Measurements from ENCODE around the gene TLR6.

TLR6 gene

DNA sequence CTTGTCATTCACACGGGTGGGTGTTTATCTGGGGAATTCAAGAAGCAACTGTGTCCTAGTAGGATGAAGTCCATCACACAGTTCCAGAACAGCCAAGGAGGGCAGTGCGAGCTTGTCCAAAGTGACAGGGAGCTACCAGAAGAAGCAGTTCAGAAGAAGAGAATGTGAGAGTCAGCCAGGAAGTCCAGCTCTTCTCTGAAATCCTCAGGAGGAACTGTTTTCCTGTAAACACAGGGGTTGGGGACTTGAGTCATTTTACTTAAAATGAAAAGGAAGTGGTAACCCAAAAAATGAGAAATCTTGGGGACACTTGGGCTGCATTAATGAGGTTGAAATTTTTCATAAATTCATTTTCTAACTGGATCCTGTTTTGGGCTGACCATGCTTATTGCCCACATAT lies 65.6 kb downstream of the TLR6 start:
- DNase-seq (ENCODE audit: low read depth): no peak
- H3K4me3 ChIP-seq (ENCODE audit: low read depth, low read length): no peak overlapping the region
- TF ChIP-seq, protein P1, sequence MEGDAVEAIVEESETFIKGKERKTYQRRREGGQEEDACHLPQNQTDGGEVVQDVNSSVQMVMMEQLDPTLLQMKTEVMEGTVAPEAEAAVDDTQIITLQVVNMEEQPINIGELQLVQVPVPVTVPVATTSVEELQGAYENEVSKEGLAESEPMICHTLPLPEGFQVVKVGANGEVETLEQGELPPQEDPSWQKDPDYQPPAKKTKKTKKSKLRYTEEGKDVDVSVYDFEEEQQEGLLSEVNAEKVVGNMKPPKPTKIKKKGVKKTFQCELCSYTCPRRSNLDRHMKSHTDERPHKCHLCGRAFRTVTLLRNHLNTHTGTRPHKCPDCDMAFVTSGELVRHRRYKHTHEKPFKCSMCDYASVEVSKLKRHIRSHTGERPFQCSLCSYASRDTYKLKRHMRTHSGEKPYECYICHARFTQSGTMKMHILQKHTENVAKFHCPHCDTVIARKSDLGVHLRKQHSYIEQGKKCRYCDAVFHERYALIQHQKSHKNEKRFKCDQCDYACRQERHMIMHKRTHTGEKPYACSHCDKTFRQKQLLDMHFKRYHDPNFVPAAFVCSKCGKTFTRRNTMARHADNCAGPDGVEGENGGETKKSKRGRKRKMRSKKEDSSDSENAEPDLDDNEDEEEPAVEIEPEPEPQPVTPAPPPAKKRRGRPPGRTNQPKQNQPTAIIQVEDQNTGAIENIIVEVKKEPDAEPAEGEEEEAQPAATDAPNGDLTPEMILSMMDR (IDR thresholded peaks at IDR 0.05; ENCODE audit: control insufficient read depth, extremely low read depth, insufficient read depth): no peak

DNA sequence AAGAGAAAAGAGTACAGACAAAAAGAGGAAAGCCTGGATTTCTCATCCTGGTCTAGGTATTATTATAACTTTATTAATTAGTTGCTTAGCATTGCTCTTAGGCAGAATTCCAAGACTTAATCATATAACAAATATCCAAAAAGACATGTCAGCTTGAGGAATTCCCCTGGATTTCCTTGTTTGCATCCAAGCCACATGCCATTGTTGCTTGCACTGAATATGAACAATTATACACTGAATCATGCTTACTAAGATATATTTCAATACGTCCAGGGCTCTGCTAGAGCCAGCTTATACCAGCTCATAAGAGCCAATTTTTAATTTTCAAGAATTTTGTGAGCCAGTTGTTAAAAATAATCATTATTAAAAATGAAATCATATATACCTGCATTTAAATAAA lies 68.3 kb downstream of the TLR6 start:
- TF ChIP-seq, protein P1 (IDR thresholded peaks at IDR 0.05; ENCODE audit: control insufficient read depth, extremely low read depth, insufficient read depth): no peak
- no peak for DNase-seq (ENCODE audit: low read depth)
- no peak overlapping the region for H3K4me3 ChIP-seq (ENCODE audit: low read depth, low read length)

DNA sequence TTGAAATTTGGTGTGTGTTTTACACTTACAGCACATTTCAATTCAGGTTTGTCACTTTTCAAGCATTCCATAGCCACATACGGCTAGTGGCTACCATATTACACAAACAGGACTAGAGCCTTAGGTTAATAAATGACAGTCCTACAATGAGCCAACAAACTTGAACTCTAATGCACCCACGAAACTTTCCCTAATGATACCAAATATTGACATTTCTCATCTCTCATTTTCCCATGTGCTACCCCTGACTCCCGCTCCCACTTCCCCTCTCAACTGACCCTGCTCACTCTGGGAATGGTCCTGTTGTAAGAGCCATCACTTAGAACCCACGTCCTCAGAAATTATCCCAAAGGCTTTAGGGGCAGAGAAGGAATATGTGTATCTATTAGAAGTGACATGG lies 68.9 kb downstream of the TLR6 start:
- DNase-seq (ENCODE audit: low read depth): no peak
- TF ChIP-seq, protein P1 (IDR thresholded peaks at IDR 0.05; ENCODE audit: control insufficient read depth, extremely low read depth, insufficient read depth): no peak
- H3K4me3 ChIP-seq (ENCODE audit: low read depth, low read length): no peak overlapping the region

DNA sequence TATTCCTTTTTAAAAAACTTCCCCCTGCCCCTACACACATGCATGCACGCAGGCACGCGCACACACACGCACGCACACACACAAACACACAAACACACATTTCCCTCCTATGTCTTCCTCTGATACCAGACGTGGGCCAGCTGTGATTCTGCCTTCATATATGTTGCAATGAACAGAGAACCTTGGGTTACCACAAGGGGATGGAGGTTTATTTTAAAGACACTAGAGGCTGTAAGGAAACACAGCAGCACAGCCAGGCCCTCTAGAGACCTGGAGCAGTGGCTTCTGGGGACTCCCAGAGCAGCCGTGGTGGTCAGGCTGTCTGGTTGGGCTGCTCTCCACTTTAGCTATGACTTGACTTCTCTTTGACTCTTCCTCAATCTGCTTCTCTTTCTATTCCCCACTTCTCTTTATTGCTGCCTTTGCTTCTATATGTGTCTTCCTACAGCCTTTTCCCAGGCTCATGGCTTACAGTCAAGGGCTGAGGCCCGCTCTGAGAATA lies 70.7 kb downstream of the TLR6 start:
- no peak for DNase-seq (ENCODE audit: low read depth)
- H3K4me3 ChIP-seq (ENCODE audit: low read depth, low read length): no peak overlapping the region
- TF ChIP-seq, protein P1 (IDR thresholded peaks at IDR 0.05; ENCODE audit: control insufficient read depth, extremely low read depth, insufficient read depth): no peak

DNA sequence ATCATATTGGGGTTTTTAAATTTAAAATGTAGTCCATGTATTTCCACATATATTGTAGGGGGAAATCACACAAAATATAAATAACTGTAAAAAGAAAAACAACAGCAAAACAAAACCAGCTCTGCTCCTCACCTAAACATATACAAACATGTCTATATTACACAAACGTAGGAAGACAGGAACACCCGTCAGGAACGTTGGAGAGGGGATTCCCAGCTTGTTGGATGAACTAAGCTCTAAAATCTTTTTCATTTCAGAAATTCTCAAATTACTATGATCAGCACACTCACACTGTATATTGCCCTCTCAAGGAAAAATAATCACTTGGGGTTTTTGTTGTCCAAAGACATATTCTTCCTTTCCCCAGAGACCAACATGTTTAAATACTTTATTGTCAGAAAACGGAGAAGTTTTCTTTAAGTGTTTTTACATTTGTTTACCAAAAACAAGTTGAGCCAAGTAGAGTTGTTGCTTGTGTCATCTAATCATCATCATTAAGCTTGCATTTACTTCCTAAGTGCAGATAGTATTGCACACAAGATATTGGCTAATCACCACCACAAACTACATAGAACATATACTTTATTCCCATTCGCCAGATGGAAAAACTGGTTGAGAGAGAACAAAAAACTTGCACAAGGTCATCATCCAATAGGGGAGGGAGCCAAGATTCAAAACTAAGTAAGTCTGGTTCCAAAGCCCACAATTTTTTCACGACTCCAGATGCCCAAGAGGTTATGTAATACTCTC lies 71.4 kb downstream of the TLR6 start:
- DNase-seq (ENCODE audit: low read depth): no peak
- no peak overlapping the region for H3K4me3 ChIP-seq (ENCODE audit: low read depth, low read length)
- TF ChIP-seq, protein P1 (IDR thresholded peaks at IDR 0.05; ENCODE audit: control insufficient read depth, extremely low read depth, insufficient read depth): no peak

DNA sequence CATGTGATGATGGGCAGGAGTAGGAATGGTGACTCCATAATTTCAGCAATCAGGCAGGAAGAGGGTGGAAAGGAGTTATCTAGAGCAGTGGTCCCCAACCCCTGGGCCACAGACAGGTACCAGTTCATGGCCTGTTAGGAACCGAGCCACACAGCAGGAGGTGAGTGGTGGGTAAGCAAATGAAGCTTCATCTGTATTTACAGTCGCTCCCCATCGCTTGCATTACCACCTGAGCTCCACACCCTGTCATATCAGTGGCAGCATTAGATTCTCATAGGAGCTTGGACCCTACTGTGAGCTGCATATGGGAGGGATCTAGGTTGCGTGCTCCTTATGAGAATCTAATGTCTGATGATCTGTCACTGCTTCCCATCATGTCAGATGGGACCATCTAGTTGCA lies 72.5 kb downstream of the TLR6 start:
- DNase-seq (ENCODE audit: low read depth): no peak
- no peak overlapping the region for H3K4me3 ChIP-seq (ENCODE audit: low read depth, low read length)

More for the DNA sequence above, 72.5 kb downstream of the TLR6 start:
- TF ChIP-seq, protein P1 (IDR thresholded peaks at IDR 0.05; ENCODE audit: control insufficient read depth, extremely low read depth, insufficient read depth): no peak

All from LNCaP clone FGC (cell line).